GM19452 (cell line): ENCODE data around the gene OR51A2.
"Not testable (repeated sequence)": the region's sequence is repeated elsewhere in the genome, so short reads cannot be mapped to it uniquely, and the experiment has no call there.

Experiments used
- ATAC-seq: cut with Tn5 transposase; IDR thresholded peaks from one replicate; pipeline ENCODE4 v1.9.1; 2021; ENCODE audit not compliant: unreplicated experiment

Gene OR51A2, protein sequence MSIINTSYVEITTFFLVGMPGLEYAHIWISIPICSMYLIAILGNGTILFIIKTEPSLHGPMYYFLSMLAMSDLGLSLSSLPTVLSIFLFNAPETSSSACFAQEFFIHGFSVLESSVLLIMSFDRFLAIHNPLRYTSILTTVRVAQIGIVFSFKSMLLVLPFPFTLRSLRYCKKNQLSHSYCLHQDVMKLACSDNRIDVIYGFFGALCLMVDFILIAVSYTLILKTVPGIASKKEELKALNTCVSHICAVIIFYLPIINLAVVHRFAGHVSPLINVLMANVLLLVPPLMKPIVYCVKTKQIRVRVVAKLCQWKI

DNA sequence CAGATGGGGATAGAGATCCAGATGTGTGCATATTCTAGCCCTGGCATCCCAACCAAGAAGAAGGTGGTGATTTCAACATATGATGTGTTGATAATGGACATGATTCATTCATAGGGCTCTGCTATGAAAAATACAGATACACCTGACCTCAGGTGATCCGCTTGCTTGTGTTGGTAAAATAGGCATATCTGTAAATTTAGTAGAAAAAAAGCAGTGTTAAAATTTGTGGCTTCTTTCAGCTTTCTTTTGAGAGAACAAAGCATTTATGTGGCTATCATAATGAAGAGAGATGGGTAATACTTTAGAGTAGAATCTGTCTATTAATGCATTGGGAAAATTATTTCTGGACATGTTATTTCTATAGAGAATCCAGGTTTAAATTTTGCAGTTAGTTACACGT is at the start of gene OR51A2:
Gene OR51A2, minus strand, starts transcription at position 101 of the 400 bp plus-strand sequence. Its CDS starts 0 bp downstream, at position 101.
- ATAC-seq = not testable (repeated sequence)

DNA sequence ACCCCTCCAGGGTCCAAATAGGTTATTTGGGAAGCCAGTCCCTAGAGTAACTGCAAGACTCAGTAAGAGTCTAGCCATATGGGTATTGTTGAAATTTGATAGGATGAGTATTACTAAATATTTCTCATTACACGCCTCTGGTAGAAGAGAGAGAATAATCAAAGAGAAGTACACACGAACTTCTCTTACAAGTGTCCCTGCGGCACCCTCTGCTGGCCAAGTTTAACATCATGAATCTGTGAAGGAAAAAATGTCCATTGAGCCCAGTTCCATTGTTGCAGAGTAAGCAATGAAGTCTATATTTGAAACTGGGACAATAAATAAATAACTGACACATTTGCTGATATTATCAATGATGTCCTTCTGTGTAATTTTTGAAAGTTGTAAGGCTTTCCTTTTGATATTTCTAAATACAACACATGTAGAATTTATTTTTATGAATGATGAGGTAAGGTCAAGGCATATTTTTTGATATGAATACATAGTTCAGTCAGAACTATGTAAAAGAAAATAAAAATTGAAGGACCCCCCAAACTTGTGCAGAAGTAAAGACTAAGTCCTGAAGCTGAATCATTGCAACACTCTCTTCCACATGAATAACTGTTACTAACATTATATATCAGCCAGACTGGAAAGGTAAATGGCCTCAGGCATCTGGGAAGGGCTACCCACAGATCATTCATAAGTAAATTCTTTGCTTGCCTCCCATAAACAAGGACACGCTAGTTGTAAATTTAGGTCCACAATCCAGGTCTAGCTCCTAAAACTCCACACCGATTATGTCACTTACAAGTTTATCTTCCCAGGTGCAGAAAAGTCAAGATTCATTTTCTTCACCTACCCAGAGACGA is 49.1 kb upstream of the OR51A2 start:
- ATAC-seq = no peak

DNA sequence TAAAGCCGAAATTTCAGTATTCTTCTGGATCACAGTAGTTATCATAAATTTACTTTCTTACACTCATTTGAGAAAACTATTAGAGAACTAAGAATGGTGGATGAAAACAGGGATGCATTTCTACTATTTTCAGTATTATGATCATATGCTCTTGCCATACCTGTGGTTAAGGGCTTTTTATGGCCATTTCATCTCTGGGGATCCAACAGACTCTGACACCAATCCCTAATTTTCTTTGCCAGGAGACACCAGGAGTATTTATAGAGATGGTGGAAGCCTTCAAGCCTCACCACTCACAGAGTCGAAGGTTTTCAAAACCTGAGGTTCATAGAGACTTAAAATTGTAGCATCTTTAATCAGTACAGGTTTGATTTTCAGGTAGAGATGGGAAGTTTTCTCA is 39.0 kb upstream of the OR51A2 start, which contains the start of gene OR51L1:
Gene OR51L1, plus strand, starts transcription at position 301 of the 400 bp plus-strand sequence. CDS start 4,132 bp downstream, outside the sequence.
- ATAC-seq = no peak

DNA sequence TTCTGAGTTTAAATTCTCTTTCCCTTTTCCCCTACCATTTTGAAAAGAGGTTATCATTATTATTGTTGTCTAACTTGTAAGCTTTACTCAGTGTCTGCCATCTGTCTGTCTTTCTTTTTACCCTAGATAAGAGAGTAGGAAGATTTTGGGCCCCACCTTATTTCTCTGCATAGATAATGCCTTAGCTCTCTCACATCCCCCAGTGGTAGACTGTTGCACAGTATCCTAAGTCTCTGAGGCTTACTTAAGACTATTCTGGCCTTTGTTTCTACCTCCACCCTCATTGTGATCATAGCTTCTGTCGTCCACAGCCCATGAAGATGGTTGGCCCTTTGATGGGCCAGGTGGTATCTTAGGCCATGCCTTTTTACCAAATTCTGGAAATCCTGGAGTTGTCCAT is 35.5 kb upstream of the OR51A2 start:
- no peak for ATAC-seq

DNA sequence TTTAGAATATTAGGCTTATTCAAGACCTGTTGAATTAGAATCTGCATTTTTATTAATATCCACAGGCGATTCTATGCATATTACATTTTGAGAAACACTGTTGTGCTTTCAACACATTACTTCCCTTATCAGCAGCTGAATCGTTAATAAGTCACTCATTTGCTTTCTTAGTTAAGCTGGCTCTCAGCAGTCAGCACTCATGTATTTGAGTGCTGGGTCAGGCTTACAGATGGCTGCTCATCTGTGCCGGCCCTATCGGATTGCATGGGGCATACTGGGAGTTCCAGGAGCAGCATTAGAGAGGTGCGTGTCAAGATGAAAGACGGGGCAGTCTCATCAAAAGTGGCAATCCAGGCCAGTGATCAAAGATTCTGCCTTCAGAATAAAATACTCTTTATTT is 28.3 kb upstream of the OR51A2 start:
- no peak for ATAC-seq

DNA sequence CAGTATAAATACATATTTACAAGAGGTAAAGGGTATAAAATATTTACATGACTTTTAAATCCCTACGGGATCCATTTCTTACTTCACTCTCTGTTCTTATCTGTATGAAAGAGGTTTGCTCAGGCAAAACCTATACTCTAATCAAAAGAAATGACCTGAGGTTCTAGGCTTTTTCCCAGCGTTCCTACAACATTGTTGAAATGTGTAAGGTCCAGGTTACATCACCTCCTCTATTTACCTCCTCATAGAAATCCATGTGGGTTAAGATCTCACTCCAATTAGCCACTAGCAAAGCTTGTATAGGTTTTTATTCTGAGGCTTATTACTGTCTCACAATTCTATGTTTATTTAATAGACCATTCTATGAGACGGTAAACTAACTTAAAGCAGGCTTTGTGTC is 27.2 kb upstream of the OR51A2 start:
- no peak for ATAC-seq

DNA sequence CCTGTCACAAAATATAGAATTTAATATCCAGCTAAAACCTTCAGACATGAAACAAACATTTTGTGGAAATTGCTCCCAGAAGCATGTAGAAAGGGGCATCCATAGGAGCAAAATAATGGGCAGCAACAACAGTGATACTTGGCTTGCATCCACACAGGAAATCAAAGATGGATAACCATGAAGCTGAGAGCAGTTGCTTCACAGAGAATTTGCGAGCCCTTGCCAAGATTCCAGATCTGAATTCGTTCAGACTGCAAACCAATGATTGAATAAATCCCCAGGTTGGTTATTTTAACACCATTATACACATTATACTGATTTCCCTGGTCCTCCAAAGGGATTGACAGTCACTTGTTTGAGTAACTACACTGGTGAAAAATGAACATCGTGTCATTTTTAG is 23.5 kb upstream of the OR51A2 start:
- no peak for ATAC-seq

DNA sequence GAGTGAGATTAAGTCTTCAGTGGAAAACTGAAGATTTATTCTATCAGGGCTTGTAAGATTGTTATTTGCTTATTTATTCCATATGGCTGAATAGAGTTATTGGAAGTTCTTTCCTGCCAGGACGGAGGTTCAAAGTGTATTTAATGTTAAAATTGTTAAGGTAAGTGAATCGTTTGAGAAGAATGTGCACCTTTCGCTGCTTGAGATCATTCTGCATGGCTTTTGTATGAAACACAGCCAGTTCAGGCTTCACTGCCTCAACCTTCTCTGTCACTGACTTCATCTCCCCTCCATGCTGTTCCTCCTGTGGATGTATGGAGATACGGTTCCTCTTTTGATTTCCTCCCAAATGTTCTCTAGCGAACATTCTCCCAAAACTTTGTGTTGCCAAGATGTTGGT is 19.9 kb upstream of the OR51A2 start:
- no peak for ATAC-seq

DNA sequence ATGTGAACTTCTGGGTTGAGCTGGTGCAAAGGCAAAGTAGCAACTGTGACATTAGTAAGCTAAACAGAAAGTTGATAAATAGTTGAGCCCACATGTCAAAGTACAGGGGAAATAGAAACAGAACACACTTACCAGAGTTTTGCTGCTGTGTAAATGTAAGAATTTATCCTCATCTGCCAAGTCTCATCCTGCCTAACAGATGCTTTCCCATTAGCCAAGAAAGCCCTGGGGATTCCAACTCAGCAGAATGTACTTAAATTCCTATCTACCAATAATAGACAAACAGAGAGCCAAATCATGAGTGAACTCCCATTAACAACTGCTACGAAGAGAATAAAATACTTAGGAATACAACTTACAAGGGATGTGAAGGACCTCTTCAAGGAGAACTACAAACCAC is 7.3 kb upstream of the OR51A2 start:
- ATAC-seq = no peak

DNA sequence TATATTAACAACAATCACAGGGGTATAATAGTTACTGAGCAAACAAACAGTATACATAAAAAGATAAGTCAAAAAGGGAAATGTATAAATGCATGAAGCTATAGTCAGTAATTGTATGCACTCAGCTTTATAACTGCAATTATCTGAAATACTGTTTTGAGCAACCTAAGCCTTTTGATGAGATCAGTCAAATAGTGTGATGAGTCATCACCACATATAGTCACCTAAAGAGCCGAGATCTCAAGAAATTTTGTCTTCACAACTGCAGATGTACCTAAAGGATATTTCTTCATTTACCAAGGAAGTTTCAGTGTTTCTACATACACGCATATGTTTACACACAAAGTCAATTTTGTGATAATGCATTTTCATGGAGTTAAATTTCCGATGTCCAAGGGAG is 5.4 kb upstream of the OR51A2 start:
- ATAC-seq = no peak

DNA sequence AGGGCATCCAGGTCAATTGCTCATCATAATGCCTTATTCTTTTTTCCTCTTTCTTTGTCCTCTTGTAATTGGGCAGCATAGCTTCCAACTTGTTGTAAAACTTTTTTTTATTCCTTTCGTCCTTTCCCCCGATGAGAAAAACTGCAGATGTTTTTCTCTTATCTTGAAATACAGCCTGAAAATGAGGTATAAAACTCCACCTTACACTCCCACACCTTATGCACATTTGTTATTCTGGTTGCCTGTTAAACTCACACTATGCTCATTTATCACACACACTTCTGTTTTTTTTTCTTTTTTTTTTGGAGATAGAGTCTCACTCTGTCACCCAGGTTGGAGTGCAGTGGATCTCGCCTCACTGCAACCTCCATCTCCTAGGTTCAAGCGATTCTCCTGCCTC is 1.9 kb upstream of the OR51A2 start:
- ATAC-seq = no peak

DNA sequence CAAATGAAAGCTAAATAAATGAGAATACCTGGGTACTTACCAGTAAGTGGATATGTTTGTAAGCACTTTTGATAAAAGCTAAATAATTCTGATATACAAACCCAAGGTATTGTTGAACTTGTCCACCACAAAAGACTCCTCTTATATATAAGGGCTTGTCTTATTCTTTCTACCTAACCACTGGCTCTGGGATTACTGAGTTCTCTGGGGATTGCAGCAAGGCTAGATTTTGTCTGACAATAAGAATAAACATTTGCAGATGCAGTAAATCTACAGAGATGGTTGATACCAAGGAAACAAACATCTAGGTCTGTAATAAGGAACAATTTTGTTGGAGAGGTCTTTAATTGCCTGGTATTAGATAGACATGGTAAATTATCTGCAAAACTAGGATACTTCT is 8.0 kb downstream of the OR51A2 start, which contains the start of gene OR51A4:
Gene OR51A4, minus strand, starts transcription at position 101 of the 400 bp plus-strand sequence. CDS start 505 bp downstream, outside the sequence.
- no peak for ATAC-seq

DNA sequence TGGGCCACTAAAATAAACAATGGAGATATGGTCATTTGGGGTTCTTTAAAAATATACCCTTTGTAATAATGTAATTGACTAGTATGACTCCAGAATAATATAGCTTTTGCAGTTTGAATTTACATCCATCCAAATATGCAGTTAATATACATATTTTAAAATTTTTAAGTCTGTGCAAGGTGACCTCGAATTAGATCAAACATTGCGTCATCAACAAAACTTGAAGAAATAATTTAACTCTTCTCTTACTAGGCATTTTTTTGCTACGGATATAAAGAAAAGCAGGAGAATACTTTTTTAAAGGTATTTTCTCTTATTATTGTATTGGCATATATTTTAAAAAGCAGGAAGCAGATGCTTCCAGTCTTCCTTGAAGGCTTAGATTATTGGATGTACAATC is 18.8 kb downstream of the OR51A2 start:
- ATAC-seq = no peak

DNA sequence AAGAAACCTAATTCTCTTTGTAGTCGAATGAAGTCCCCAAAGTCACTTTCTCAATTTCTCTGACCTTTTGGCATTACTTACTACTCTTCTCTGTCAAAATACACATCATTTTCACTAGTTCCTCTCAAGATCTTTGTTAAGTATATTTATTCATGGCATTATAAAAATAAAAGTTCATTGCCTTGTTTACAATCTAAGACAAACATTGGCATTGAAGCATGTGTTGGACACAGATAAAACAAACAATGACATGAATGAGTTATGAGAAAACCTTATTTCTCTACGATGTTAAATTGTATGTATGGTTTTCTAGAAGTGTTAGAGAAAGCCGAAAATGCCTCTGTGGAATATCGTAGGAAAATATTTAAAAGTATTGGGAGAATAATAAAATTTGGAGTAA is 22.8 kb downstream of the OR51A2 start:
- ATAC-seq = no peak

DNA sequence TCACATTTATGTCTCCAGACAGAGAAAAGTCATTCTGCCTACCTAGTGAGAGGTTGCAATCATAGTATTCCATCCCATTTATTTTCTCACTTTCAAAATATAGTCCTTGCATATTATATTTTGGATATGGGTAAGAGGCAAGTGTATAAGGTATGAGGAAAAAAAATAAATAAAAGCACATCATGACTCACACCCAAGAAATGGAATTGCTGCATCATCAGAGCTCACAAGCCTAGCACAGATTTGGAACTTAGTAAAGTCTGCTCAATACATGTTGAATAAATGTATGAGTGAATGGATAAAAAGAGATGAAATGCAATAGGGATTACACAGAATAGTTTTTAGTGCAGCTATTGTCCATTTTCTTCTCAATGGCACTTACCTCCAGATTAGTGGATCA is 28.9 kb downstream of the OR51A2 start:
- ATAC-seq = no peak

DNA sequence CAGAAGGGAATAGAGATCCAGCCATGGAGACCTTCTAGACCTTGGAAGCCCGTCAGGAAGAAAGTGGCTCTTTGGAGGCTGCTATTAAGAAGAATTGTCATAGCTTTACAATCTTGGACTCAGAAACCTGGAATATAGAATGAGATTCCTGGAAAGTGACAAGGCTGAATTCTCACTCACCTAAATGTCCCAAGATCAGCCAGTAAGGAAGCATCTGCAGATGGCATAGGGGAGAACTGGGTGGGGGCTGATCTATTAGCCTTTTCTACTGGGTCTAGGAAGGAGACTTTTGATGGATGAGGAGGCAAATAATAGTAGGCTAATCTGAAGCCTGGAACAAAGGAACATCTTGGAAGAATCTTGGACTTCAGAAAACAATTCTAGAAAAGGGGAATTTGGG is 31.3 kb downstream of the OR51A2 start, which contains the start of gene OR51G1:
Gene OR51G1, minus strand, starts transcription at position 101 of the 400 bp plus-strand sequence. Its CDS starts 0 bp downstream, at position 101.
- no peak for ATAC-seq

DNA sequence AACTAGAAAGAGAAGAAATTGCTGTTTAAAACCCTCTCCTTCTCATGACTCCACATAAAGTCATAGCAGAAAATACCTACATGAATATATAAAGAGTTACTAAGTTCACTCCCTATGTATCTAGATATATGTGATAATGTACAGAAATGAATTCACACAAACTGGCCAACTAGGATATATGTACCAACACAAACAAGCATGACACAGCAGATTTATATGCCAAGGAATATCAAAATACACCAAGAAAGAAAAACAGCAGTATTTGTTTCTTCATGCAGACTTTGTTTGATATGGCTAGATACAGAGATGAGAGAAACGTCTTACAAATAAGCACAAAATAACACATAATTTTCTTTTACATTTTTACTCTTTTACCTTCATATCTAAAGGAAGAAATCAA is 33.2 kb downstream of the OR51A2 start:
- no peak for ATAC-seq

DNA sequence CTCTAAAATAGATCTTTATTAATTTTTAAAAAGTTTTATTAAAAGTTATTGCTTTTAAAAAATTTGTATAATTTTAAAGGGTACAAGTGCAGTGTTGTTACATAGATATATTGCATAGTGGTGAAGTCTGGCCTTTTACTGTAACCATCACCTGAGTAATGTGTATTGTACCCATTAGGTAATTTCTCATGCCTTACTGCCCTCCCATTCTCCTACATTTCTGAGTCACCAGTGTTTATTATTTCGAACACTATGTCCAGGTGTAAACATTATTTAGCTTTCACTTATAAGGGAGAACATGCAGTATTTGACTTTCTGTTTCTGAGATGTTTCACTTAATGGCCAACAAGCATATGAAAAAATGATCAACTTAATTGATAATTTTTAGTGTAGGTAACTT is 33.7 kb downstream of the OR51A2 start:
- no peak for ATAC-seq

DNA sequence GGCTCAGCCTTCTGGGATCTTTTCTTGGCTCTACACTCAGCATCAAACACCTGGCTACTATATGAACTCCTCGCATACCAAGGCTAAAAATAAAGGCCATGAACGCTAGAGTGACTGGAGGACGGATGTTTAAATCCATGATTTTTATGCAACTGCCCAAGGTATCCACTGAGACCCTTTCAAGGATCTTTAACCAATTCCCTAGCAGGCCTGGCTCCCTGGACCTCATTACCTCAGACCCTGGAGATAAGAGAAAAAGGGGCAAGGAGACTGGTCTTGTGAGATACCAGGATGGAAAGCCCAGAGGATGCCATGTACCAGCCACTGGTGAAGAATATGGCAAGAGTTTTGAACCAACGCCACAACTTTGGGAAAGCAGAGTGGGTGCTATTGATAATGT is 36.3 kb downstream of the OR51A2 start, which contains the start of gene OR51G2:
Gene OR51G2, minus strand, starts transcription at position 101 of the 400 bp plus-strand sequence. CDS start 3,687 bp downstream, outside the sequence.
- ATAC-seq = no peak

DNA sequence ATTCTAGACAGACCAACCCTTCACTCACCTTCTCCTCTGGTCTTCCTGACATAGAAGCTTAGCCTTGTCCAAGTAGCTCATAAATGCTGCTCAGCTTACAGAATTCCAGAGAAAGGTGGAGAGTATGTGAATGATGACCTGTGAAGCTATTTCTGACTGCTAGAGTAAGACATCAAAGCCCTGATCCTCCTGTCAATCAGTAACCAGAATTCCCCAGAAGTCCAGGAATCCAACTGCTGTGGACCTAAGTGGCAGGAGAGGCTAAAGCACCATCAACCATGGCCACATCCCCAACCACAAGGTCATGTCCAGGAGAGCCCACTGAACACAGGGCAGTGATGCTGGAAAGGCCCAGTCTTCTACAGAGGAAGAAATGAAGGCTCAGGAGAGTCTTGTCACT is 38.9 kb downstream of the OR51A2 start:
- ATAC-seq = no peak
